Measurements from ENCODE around the gene ZNF234.
A peak's percentile ranks its signal among the peaks of the same experiment; 100 is the strongest.
"Not testable (repeated sequence)": the region's sequence is repeated elsewhere in the genome, so short reads cannot be mapped to it uniquely, and the experiment has no call there.

ZNF234 gene

GRCh38 chr19:44190020-44190419, 48.7 kb downstream of the ZNF234 start:
- DNase-seq = no peak

DNA sequence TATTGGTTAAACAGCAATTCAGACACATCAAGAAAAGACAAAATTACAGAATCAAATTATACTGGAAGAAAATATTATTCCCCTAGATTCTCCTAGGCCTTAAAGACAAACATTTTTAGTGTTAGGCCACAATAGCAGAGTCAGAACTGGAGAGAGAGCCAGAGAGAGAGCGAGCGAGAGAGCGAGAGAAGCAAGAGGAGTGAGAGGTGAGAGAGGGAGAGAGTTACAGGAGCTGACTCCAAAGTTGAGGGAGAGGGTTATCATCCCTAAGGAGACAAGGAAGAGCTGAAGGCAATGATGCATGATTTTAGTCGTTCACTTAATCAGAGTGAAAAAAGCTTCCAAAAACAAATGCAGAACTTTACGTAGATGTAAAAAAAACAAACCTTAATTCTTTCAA, 50.8 kb downstream of the ZNF234 start:
- no peak for DNase-seq

DNA sequence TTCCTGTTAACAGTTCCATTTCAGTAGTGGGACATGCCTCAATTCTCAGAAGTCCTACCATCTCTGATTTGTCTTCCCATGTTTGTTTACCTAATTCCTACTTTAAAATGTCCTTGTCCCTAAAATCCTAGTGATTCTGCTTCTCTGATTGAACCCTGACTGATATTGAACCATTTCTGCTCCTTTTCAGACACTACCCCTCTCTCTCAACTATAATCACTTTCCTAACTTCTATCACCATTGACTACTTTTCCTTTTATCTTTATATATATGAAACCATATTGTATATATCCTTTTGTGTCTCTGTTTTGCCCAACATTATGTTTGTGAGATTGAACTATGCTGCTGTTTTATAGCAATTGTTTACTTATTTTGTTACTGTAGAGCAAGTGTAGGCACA, 55.4 kb downstream of the ZNF234 start:
- no peak for DNase-seq

DNA sequence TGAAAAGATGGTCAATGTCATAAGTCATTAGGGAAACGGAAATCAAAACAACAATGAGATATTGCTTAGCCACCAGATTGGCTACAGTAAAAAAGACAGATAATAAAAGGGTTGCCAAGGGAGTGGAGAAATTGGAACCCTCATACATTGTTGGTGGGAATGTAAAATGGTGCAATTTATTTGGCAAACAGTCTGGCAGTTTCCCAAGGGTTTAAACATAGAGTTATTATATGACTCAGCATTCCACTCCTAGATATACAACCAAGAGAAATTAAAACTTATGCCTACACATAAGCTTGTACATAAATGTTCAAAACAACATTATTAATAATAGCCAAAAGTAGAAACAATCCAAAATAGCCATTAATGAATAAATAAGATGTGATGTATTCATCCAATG, 61.1 kb downstream of the ZNF234 start:
- DNase-seq = no peak

DNA sequence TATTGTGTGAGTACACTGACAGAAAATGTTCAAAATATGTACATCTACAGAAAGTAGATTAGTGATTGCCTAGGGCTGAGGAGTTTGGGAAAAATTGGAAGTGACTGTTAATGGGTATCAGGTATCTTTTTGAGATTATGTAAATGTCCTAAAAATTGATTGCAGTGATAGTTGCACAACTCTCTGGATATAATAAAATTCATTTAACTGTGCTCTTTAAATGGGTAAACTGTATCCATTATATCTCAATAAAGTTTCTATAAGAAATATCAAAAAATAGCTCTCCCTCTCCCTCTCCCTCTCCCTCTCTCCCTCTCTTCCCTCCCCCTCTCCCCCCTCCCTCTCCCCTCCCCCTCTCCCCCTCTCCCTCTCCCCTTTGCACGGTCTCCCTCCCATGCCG, 61.6 kb downstream of the ZNF234 start:
- no peak for DNase-seq

DNA sequence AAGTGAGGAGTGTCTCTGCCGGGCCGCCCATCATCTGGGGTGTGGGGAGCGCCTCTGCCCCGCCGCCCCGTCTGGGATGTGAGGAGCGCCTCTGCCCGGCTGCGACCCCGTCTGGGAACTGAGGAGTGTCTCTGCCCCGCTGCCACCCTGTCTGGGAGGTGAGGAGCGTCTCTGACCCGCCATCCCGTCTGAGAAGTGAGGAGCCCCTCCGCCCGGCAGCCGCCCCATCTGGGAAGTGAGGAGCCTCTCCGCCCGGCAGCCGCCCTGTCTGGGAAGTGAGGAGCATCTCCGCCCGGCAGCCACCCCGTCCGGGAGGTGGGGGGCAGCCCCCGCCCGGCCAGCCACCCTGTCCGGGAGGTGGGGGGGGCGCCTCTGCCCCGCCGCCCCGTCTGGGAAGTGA, 62.5 kb downstream of the ZNF234 start:
- DNase-seq = not testable (repeated sequence)

DNA sequence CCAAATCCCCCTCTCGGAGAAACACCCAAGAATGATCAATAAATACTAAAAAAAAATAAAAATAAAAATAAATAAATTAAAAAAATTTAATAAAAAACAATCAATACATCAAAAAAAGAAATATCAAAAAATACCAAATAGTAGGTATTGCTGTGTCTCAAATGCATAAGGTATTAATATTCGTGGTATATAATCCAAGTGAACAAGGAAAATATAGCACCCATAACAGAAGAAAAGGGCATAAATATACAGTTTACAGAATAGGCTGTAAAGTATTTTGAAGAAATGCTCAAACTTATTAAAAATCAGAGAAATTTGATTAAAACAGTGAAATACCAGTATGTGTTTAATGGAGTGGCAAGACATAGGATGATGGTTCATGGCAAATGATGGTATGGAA, 63.4 kb downstream of the ZNF234 start:
- no peak for DNase-seq

DNA sequence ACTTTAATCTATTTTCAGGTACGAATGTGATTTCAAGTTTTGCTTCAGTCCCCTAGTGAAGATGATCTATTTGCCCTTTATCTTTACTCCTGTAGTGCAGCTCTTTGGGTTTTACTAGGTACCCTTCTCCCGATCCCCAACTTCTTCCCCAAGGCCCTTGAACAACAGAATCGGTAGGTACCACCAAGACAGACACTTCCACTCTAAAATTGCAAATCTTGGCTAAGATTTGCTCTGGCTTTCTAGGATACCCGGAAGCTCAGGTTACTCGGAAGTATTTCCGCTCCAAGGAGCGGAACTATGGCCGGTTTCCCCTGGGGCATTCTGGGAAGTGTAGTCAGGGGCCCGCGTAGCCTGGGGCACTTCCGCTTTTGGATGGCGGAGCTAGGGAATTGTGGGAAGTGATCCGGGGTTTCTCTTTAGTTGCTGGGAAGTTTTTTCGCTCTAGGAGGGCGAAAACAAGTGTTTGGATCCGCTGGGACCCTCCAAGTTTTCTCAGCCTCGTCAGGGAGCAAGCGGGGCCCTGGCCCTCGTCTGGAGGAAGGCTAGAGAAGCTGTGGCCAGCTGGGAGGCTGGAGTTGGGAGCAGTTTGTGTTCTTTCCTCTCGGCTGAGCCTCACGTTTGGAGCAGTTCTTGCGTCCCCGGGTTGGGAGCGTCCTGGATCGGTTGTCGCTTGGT, 65.9 kb downstream of the ZNF234 start:
- DNase-seq = peak; percentile 76

Data from GF-D8 (cell line).